NCI-H748 (cell line): ENCODE results near the gene MSH5.

Source experiments
- DNase-seq: peaks from one replicate; lab custom pipeline; 2025; ENCODE audit not compliant: unreplicated experiment; lab: John Stamatoyannopoulos, UW

The MSH5 gene

GRCh38 chr6:31729515-31729978, 10.3 kb upstream of the MSH5 start:
- peak; percentile 92 for DNase-seq

- DNase-seq, result peak; percentile 90
Measured at GRCh38 chr6:31729979-31730630, 9.7 kb upstream of the MSH5 start.

- no peak for DNase-seq
Measured at GRCh38 chr6:31730631-31731086, 9.1 kb upstream of the MSH5 start.

GRCh38 chr6:31732029-31732428, 7.8 kb upstream of the MSH5 start:
- no peak for DNase-seq

GRCh38 chr6:31733734-31734133, 6.1 kb upstream of the MSH5 start:
- no peak for DNase-seq

GRCh38 chr6:31734247-31734820, 5.5 kb upstream of the MSH5 start:
- no peak for DNase-seq

- DNase-seq, result peak; percentile 56
Measured at GRCh38 chr6:31734821-31735406, 4.9 kb upstream of the MSH5 start.

- peak; percentile 89 for DNase-seq
Measured at GRCh38 chr6:31736021-31736767, 3.6 kb upstream of the MSH5 start, which contains the start of gene CLIC1. Gene CLIC1 (minus strand): TSS chr6:31736530. CDS start chr6:31736300, 230 bp downstream.

- no peak for DNase-seq
Measured at GRCh38 chr6:31736768-31737314, 3.0 kb upstream of the MSH5 start.

GRCh38 chr6:31737315-31737990, 2.4 kb upstream of the MSH5 start:
- DNase-seq, result peak; percentile 92

- DNase-seq, result peak; percentile 97
Measured at GRCh38 chr6:31737991-31738979, 1.5 kb upstream of the MSH5 start.

GRCh38 chr6:31740397-31741223, 805 bp downstream of the MSH5 start:
- no peak for DNase-seq

- DNase-seq, result no peak
Measured at GRCh38 chr6:31741815-31742214, 2.0 kb downstream of the MSH5 start.

- no peak for DNase-seq
Measured at GRCh38 chr6:31742894-31743293, 3.1 kb downstream of the MSH5 start.

- DNase-seq, result no peak
Measured at GRCh38 chr6:31744422-31744821, 4.6 kb downstream of the MSH5 start.

- no peak for DNase-seq
Measured at GRCh38 chr6:31749301-31750036, 9.7 kb downstream of the MSH5 start.

GRCh38 chr6:31750411-31751022, 10.7 kb downstream of the MSH5 start:
- DNase-seq, result no peak
